ENCODE results near the gene HS2ST1.
"Not testable (repeated sequence)": the region's sequence is repeated elsewhere in the genome, so short reads cannot be mapped to it uniquely, and the experiment has no call there.

HS2ST1 gene

DNA sequence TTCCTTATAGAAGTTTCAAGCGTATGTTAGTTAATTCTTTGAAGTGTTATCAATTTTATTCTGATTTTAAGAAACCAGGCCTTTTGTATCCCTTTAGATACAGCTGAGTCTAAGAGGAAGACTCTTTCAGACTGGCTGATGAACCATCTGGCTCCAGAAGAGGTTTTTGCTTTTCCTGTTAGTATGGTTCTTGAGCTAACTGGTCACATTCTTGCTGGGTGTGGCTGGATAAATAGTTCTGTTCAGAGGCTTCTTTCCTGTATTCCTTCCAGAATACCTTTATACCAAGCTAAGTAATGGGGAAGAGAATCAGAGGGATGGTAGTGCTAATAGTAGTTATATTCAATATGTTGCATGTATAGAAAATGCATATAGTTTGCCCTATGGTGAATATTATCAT lies 12.4 kb downstream of the HS2ST1 start:
- DNase-seq = no peak

DNA sequence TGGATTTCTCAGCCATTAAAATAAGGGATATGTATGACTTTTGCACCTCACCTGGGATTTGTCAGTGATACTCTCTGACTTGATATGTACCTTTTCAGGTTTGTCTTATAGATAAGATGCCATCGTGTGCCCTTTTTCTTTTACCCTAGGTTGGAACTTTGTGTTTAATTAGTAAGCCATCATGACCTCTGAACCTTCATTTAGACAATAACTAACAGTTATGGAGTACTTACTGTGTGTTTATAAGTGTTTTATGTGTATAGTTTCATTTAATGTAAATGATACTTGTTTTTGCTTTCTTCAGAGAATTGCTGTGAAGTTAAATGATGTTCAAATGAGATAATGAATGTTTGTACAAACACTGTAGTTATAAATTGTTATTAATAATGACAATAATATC lies 14.4 kb downstream of the HS2ST1 start:
- no peak for DNase-seq

DNA sequence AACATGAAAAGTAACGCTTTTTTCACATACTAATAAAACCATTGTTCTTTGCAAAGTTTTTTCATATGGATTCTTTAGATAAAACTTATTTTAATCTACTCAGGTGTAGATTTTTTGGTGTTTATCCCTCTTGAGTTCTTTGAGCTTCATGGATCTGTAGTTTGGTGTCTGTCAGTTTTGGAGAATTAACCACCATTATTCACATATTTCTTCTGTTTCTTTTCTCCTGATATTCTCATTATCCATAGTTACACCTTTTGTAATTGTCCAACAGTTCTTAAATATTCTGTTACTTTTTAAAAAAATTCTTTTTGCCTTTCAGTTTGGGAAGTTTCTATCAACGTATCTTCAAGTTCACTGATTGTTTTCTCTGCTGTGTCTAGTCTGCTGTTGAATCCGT lies 18.6 kb downstream of the HS2ST1 start:
- no peak for DNase-seq

- DNase-seq = no peak
Measured at GRCh38 chr1:86933562-86934377, 19.3 kb downstream of the HS2ST1 start.

DNA sequence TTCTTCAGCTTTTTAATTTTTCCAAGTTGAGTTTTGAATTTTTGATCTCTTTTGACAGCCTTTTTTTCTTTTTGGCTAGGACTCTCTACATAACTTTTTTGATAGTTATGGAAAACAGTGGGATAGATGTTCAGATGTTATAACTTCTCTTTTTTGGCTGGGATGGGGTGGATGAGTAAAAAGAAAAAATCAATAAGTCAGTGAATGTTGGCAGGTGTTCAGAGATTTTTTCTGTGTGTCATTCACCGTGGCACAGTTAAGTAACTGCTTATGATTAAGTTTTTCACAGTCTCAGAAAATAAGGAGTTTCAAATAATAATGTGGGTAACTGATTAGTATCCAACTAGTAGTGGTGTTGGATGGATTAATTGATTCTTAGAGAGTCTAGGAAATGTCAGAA lies 24.0 kb downstream of the HS2ST1 start:
- peak; percentile 67 for DNase-seq

DNA sequence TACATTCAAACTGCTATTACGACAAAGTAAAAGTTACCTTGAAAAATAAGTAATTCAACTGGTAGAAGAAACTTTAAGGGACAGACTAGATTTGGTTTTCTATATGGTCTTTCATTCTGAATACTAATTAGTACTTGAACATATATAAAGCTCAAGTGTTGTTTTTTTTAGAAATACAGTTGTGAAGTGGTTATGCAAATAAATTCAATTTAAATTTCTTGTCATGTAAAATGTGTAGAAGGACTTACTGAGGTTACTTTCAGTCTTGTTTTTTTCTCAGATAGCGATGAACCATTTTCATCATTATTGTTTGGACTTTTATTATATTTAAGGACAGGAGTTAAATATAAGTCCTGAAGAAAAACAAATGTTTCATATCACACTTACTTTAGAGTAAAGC lies 24.4 kb downstream of the HS2ST1 start:
- DNase-seq = no peak

DNA sequence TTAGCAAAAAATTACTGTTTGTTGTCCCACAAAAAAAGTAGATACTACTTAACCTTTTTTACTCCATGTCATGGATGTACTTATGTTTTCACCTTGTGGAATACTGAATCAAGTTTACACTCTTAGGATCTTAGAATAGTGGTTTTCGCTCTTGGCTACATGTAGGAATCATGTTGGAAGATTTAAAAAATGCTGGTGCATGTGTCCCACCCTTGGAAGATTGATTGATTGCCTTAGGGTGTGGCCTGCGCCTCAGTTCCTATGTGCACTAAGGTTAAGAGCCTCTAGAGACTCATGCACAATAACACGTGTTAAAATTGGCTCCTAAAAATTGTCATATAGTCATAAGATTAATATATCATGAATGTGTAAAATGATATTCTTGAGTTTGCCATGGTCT lies 25.0 kb downstream of the HS2ST1 start:
- DNase-seq = no peak

DNA sequence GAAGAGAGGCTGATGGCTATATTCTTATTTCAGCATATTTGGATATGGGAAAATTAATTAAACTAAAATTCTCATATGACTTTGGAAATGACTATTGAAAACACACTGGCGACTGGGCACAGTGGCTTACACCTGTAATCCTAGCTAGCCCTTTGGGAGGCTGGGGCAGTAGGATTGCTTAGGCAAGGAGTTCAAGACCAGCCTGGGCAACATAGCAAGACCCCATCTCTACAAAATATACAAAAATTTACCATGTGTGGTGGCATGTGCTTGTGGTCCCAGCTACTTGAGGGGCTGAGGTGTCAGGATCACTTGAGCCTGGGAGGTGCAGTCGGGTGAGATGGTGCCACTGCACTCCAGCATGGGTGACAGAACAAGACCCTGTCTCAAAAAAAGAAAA lies 26.2 kb downstream of the HS2ST1 start:
- no peak for DNase-seq

- DNase-seq = peak; percentile 20
Measured at GRCh38 chr1:86942042-86942441, 27.6 kb downstream of the HS2ST1 start.

GRCh38 chr1:86942743-86943142 lies 28.3 kb downstream of the HS2ST1 start:
- no peak for DNase-seq

GRCh38 chr1:86948212-86948611 lies 33.8 kb downstream of the HS2ST1 start:
- DNase-seq = peak; percentile 78

- no peak for DNase-seq
Measured at GRCh38 chr1:86950712-86951419, 36.4 kb downstream of the HS2ST1 start.

GRCh38 chr1:86951430-86951829 lies 37.0 kb downstream of the HS2ST1 start:
- no peak for DNase-seq

DNA sequence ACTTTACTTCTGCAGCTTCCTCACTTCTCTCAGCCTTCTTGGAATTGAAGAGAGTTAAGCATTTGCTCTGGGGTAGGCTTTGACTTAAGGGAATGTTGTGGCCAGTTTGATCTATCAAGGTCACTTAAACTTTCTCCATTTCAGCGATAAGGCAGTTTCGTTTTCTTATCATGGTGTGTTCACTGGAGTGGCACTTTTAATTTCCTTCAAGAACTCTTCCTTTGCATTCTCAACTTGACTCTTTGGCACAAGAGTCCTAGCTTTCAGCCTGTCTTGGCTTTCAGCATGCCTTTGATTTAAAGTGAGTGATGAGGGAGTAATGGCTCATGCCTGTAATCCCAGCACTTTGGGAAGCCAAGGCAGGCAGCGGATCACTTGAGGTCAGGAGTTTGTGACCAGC lies 38.7 kb downstream of the HS2ST1 start:
- DNase-seq = no peak

DNA sequence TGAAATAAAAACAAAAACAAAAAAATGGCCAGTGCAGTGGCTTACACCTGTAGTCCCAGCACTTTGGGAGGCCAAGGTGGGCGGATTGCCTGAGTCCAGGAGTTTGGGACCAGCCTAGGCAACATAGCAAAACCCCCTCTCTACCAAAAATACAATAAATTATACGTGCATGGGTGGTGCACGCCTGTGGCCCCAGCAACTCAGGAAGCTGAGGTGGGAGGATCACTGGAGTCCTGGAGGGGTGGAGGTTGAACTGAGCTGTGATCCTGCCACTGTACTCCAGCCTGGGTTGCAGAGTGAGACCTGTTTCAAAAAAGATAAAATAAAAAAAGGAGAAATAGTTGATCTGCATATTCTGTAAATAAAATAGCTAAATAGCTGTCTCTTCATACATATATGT lies 41.2 kb downstream of the HS2ST1 start:
- no peak for DNase-seq

DNA sequence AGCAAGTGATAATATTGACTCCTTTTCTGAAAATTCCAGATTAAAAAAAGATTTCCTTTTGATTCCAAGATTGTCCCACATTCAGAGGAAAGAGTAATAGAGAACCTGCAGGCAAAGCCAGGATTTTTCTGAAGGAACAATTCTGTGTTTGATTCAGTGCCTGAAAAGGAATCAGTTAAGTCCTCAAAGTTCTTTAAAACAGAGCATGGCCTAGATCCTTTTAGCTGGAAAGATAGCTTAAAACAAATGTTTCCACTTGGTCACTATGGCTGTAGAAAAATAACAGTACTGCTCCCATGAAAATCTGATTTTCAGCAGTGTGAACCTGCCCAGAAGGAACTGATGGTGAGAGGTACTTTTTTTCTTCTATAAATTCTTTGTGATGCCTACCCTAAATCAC lies 41.8 kb downstream of the HS2ST1 start:
- DNase-seq = no peak

DNA sequence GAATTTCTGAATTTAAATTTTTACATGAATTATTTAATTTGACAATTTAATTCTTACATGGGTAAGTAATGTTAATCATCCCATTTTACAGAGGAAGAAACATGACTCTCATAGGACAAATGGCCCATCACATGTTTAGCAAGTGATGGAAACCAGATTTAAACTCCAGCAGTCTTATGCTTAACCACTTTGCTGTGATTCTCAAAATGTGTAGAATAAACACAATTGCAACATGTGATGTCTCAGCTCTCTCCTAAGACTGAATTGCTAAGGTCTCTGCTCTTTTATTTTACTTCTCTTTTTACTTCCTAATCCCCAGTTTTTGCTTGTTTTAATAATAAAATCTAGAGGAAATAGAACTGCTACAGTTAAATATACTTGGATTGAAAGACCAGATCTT lies 42.8 kb downstream of the HS2ST1 start:
- no peak for DNase-seq

DNA sequence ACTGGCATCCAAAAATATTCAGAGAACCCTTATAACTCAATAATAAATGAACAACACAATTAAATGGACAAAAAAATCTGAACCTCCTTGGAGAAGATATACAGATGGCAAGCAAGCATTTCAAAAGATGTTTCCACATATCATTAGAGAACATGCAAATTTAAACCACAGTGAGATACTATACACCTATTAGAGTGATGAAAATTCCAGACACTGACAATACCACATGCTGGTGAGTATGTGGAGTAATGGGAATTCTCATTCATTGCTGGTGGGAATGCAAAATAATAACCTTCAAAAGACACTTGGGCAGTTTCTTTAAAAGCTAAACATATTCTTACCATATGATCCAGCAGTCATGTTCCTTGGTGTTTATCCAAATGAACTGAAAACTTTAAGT lies 46.1 kb downstream of the HS2ST1 start:
- no peak for DNase-seq

DNA sequence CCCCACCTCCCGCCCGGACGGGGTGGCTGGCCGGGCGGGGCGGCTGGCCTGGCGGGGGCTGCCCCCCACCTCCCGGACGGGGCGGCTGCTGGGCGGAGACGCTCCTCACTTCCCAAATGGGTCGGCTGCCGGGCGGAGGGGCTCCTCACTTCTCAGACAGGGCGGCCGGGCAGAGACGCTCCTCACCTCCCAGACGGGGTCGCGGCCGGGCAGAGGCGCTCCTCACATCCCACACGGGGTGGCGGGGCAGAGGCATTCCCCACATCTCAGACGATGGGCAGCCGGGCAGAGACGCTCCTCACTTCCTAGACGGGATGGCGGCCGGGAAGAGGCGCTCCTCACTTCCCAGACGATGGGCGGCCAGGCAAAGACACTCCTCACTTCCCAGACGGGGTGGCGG lies 49.4 kb downstream of the HS2ST1 start:
- DNase-seq = not testable (repeated sequence)

DNA sequence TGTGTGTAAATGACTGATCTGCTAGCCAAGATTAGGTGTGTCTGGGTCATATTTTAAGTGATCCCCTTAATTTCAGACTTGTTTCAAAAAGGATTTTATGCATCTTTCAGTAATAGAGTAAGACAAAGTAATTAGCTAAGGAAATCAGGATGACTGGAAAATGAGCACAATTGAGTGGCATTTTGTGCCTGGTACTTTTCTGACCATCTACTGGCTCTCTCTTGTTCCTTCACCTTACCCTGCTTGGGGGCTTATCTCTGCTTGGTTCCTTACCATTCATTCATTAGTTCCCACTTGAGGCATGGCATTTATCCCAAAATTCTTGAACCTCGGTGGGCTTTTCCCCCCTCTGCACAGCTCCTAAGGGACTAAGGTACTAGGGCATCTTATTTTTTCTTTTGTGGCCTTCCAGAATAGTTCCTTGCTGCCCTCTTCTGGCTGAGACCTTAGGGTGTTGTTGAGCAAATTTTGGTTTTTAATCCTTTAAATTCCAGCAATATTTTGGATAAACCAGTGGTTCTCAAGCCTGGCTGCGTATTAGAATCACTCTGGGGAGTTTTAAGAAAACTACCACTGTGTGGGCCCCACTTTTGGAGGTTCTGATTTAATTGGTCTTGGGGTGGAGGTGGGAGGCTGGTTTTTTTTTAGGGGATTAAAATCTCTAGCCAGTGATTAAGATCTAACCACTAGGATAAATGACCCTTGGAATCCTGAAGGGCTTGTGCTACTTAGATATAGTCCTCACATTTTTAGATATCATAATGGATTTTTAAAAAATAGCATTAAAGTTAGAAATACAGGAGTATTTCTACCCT lies 50.8 kb downstream of the HS2ST1 start:
- DNase-seq = no peak

- DNase-seq = no peak
Measured at GRCh38 chr1:86965827-86966182, 51.4 kb downstream of the HS2ST1 start.

GRCh38 chr1:86970938-86971337 lies 56.5 kb downstream of the HS2ST1 start:
- no peak for DNase-seq

- DNase-seq = no peak
Measured at GRCh38 chr1:86971778-86972177, 57.3 kb downstream of the HS2ST1 start.

GRCh38 chr1:86972262-86972661 lies 57.8 kb downstream of the HS2ST1 start:
- no peak for DNase-seq

All from NCI-H446 treated with DMSO at 0.1 percent for 48 hours (cell line).